NCI-H748 (cell line): Measurements from ENCODE around the gene YBX1.
"Not testable (repeated sequence)": the region's sequence is repeated elsewhere in the genome, so short reads cannot be mapped to it uniquely, and the experiment has no call there.

ENCODE experiments used
- DNase-seq: peaks from one replicate; lab custom pipeline; 2025; ENCODE audit not compliant: unreplicated experiment; lab: John Stamatoyannopoulos, UW

The YBX1 gene

DNA sequence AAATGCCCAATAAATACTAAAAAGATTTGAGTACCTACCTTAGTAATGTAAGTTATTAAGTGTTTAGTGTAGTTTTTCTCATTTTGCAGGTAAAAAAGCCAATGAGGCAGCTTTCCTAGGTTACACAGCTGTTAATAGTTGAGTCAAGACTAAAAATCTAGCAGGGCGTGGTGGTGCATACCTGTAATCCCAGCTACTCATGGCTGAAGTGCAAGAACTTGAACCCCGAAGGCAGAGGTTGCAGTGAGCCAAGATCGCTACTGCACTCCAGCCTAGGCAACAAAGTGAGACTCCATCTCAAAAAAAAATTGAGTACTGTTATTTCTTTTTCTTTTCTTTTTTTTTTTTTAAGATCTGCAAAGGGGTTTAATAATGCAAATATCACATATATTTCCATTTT is 7.7 kb downstream of the YBX1 start:
- DNase-seq: no peak

DNA sequence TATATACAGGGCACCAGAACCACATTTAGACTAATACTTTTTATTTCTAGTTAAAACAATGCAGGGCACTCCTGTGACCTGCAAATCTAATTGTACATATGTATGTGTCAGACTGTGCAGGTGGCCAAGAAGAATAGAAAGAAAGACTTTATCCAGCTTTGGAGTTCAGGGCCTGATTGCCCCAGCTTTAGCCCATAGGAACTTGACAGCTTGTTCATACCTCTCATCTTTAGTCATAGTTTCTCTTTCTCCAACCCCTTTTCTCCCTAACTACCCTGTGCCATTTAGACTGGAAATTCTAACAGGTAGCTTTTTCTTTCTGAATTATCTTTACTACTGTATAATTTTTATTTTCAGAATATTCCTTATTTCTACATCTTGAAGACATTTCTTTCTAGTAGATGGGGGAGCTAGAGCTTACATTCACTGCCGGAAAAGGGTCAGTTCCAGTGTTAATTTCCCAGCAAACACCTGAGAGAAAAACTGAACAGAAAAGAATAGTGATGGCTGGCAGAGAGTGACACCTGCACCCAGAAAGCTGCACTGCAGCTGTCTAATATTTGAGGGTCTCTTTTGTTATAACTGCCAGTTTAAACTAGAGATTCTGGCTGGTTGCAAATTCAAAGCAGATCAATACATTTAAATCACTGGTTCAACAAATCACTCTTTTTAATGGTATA is 8.4 kb downstream of the YBX1 start:
- DNase-seq: peak; percentile 65

- no peak for DNase-seq
Observed at GRCh38 chr1:42691157-42691498, 8.9 kb downstream of the YBX1 start.

- DNase-seq: no peak
Observed at GRCh38 chr1:42692461-42692860, 10.2 kb downstream of the YBX1 start.

GRCh38 chr1:42692911-42693310 is 10.7 kb downstream of the YBX1 start:
- no peak for DNase-seq

- no peak for DNase-seq
Observed at GRCh38 chr1:42698081-42698813, 16.0 kb downstream of the YBX1 start.

- DNase-seq: no peak
Observed at GRCh38 chr1:42700006-42700405, 17.8 kb downstream of the YBX1 start.

DNA sequence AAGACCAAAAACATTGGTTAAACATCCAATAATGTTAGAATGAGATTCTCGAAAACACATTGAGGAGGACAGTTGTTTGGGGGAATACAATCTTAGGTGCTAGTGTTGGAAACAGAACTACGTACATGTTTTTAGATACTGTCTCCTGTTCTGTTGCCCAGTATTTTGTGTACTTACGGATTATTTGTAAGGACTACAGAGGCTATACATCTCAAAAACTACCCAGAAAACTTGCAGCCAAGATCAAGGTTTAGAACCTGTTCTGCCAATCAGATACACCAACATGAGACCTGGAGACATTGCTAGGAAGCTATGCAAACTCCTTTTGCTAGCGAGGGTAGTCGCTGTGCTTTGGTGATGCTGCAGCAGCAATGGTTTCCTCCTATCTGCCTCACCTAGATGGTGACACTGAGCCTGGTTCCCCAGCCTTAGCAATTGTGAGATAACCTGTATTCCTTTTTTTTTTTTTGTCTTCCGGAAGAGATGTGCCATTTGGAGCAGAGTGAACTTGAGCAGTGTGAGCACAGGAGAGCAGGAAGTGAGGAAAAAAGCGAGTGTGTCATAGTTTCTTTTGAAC is 21.8 kb downstream of the YBX1 start:
- no peak for DNase-seq

DNA sequence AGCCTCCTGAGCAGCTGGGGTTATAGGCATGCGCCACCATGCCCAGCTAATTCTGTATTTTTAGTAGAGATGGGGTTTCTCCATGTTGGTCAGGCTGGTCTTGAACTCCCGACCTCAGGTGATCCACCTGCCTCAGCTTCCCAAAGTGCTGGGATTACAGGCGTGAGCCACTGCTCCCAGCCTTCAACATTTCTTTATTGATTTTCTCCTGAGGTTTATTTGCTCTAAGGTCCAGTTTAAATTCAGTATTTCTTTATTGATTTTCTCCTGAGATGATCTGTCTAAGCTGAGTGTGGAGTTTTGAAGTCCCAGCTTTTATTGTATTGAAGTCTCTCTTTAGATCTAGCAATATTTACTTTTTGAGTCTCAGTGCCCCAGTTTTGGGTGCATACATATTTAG is 30.6 kb downstream of the YBX1 start:
- not testable (repeated sequence) for DNase-seq

GRCh38 chr1:42713293-42713692 is 31.1 kb downstream of the YBX1 start:
- no peak for DNase-seq

DNA sequence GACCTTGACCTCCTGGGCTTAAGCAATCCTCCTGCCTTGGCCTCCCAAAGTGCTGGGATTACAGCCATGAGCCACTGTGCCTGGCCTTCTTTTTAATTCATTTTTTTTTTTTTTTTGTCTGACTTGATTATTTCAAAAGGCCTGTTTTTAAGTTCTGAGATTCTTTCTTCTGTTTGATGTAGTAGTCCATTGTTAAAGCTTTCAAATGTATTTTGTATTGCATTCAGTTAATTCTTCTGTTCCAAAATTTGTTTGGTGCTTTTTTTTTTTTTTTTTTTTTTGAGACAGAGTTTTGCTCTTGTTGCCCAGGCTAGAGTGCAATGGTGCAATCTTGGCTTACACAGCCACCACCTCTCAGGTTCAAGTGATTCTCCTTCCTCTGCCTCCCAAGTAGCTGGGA is 32.2 kb downstream of the YBX1 start:
- DNase-seq: peak; percentile 54

GRCh38 chr1:42720868-42721267 is 38.6 kb downstream of the YBX1 start:
- no peak for DNase-seq

- no peak for DNase-seq
Observed at GRCh38 chr1:42721926-42722325, 39.7 kb downstream of the YBX1 start.

DNA sequence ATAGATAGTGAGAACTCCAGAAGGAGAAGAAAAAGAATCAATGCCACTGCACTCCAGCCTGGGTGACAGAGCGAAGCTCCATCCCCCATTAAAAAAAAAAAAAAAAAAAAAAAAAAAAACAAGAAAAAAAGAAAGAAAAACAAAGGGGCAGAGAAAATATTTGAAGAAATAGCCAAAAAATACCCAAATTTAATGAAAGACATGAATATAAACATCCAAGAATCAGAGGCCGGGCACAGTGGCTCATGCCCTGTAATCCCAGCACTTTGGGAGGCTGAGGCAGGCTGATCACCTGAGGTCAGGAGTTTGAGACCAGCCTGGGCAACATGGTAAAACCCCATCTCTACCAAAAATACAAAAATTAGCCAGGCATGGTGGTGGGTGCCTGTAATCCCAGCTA is 40.2 kb downstream of the YBX1 start:
- DNase-seq: not testable (repeated sequence)

DNA sequence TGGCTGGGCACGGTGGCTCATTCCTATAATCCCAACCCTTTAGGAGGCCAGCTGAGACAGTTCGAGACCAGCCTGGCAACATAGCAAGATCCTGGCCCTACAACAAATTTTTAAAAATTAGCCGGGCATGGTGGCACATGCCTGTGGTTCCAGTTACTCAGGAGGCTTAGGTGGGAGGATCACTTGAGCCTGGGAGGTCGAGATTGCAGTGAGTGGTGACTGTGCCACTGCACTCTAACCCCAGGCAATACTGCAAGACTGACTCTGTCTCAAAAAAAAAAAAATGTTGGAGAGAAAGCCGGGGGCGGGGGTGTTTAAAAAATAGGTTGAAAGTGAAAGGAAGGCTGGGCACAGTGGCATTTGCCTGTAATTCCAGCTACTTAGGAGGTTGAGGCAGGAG is 41.3 kb downstream of the YBX1 start:
- no peak for DNase-seq

DNA sequence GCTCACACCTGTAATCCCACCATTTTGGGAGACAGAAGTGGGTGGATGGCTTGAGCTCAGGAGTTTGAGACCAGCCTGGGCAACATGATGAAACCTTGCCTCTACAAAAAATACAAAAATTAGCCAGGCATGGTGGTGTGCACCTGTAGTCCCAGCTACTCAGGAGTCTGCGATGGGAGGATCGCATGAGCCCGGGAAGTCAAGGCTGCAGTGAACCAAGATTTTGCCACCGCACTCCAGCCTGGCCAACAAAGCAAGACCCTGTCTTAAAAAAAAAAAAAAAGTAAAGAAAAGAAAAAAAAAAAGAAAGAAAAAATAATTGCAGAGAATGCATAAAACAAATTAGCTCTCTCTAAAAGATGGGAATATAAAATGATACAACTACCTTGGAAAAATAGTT is 43.6 kb downstream of the YBX1 start:
- not testable (repeated sequence) for DNase-seq

DNA sequence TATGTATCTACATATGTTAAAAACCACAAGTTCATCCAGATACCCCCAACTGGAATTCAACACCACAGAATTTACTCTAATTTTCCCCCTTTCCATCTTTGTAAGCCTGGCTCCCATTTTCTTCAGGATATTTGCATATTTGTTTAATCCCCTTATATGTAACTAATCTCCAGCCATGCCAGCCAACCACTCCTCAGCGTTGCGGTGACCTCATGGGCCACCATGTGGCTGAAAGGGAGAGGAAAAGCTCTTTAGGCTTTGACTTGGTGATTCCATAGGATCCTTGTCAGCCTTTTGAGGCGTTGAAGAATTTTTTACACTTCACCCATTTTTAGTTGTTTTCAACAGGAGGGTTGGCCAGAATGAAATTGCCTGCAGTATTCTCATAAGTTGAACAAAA is 47.8 kb downstream of the YBX1 start:
- DNase-seq: peak; percentile 62

DNA sequence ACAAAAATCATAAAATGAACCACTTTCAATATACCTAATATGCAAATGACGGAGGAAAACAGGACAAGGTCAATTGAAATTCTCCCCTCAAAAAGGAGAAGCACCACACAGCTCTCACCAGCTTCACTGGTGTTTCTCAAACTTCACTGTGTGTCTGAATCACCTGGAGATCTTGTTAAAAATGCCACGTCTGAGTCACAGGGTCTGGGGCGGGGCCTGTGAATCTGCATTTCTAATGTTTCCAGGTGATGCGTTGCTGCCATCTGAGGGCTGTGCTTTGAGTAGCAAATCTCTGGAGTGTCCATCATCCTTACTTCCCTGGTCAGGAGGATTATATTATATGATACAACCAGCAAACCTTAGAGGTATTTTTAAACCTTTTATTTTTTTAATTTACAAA is 48.8 kb downstream of the YBX1 start:
- peak; percentile 91 for DNase-seq

- no peak for DNase-seq
Observed at GRCh38 chr1:42731585-42731984, 49.4 kb downstream of the YBX1 start.

- DNase-seq: no peak
Observed at GRCh38 chr1:42732126-42732680, 50.0 kb downstream of the YBX1 start.

DNA sequence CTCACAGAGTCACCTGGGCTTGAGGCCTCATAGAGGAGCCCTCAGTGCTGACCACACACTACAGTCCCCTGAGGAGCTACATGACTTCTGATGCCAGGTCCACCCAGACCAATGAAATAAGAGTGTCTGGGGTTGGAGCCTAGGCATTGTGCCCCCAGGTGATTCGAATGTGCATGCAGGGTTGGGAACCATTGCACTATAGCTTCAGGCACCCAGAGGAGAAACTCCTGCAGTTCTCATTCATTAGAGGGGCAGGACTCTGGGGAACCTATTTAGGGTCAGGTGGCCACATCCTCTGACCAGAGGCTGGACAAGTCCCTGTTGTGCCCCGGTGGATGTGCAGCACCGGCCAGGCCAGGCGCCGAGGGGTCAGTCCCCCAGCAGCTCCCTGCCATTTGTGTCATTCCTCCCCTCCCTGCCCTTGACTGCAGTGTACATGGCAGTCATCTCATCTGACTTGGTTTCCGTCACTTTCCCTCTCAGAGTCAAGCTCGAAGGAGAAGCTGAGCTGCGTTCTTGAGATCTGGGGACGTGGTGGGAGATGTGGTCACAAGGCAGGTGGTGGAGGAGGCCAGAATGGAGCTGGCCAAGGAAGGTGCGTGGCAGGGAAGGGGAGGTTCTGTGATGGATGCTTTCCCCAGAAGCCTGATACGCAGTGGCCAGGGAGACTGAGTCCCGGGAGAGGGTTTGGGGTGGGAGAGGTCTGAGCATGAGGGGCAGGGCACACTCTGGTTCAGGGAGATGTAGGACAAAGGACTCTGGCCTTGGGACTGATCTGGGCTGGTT is 51.4 kb downstream of the YBX1 start:
- DNase-seq: no peak
